ENCODE measurements around the gene ZNF654.

DNA sequence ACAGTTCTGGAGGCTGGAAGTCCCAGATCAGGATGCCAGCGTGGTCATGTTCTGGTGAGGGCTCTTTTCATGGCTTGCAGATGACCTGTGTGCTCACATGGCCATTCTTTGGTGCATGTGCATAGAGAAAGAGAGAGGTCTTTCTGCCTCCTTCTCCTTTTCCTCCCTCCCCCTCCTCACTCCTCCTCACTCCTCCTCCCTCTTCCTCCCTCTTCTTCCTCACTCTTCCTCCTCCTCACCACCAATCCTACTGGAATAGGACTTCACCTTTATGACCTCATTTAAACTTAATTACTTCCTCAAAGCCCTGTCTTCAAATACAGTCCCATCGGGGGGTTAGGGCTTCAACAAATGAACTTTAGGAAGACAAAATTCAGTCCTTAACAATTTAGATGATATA lies 23.8 kb downstream of the ZNF654 start:
- TF ChIP-seq POLR2AphosphoS5 (IDR thresholded peaks at IDR 0.05) = no peak
- TF ChIP-seq, protein P1, sequence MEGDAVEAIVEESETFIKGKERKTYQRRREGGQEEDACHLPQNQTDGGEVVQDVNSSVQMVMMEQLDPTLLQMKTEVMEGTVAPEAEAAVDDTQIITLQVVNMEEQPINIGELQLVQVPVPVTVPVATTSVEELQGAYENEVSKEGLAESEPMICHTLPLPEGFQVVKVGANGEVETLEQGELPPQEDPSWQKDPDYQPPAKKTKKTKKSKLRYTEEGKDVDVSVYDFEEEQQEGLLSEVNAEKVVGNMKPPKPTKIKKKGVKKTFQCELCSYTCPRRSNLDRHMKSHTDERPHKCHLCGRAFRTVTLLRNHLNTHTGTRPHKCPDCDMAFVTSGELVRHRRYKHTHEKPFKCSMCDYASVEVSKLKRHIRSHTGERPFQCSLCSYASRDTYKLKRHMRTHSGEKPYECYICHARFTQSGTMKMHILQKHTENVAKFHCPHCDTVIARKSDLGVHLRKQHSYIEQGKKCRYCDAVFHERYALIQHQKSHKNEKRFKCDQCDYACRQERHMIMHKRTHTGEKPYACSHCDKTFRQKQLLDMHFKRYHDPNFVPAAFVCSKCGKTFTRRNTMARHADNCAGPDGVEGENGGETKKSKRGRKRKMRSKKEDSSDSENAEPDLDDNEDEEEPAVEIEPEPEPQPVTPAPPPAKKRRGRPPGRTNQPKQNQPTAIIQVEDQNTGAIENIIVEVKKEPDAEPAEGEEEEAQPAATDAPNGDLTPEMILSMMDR (IDR thresholded peaks at IDR 0.05) = no peak
- no peak for TF ChIP-seq POLR2A (IDR thresholded peaks at IDR 0.05)

Data from prostate gland (tissue), 2 donors.